Glomerular endothelial cell (primary cell): Measurements from ENCODE around the gene FRMD4B. TPM values are rescaled to one million over a fixed set of nuclear protein-coding genes. Genes with fewer than 3 reads are reported as not detected.

ENCODE experiments used
- DNase-seq: peaks from one replicate; pipeline ENCODE4 v3.0.0-alpha.2; 2011; ENCODE audit warnings: low read depth, low spot score; ENCODE audit errors: extremely low read depth
- total RNA-seq: library from RNA; depleted of rRNA; stranded (reverse); fragments of >200 nt; gene quantifications from 2 replicates; pipeline ENCODE4 v1.2.3, GENCODE V29; 2015

Gene FRMD4B
- total RNA-seq, 1 donor from 2014 or later, result 87.6 TPM

DNA sequence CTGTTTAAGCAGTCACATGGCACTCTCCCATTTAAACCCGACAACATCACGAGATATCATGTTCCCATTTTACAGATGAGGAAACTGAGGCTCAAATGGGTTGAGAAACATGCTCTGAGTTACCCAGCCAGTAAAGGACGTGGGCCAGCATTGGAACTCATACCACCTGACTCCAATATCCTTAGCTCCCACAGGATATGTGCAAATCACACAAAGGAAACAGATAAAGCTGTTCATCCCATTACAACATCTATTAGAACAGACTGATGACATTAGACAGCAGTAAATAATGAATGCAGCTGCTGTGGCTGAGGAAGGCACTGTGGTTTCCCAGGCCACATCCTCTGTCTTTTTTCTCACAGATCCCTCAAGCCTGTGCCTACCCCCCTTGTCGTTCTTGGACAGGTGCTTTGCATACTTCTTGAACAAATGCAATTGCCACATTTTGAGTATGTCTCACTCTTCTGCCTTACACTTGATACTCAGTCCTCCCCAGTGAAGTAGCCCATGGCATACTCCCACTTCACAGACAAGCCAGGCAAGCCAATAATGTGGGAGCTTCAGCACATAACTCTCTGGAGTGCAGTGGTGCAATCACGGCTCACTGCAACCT lies 17.7 kb downstream of the FRMD4B start:
- DNase-seq, result no peak

DNA sequence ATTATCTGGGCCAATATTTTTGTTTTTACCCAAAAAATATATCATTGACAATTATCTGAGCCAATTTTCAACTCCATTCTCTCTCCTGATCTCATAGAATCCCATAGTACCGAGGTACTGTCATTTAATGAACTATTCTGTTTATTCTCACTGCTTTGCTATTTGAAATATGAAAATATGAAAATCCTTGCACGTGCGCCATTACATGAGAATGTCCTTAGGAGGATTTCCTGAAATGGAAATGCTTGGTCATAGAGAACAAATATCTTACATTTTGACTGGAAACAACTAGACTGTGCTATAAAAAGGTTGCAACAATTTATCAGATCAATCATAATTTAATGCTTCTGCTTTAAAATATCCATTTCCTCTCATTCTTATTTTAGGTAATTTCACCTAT lies 18.3 kb downstream of the FRMD4B start:
- DNase-seq, result no peak

DNA sequence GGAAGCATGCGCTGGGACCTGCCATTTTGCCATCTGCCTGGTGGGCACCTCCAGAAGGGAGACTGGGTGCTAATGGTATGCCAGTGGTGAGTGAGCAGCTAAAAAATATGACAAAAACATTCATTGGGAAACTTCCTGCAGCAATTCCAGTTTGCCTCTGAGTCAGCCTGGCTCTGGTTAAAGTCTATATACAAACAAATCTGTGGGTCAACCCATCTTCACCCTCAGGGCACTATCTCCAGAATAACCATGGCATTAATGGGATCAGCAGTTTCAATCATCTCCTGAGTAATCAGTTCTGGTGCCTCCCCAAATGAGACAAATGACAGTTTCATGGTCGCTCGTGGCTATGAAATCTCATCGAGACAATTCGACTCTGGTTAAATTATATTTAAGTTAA lies 21.5 kb downstream of the FRMD4B start:
- no peak for DNase-seq

DNA sequence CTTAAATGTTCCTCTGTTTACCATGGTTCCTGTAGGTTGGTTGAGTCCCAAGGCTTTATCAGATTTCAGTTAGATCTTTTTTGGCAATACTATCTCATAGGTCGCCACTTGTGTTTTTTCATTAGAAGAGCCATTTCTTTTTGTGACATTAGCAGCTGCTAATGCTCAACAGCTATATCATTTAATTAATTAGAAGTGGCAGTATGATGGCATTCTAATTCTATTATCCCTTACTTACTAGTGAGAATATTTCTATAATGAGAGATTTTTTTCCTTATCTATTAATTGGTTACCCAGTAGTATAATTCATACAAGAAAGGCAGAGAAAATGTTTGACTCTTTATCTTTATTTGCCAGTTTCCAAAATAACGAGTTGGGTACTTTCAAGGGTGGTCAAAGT lies 25.2 kb downstream of the FRMD4B start:
- DNase-seq, result no peak

DNA sequence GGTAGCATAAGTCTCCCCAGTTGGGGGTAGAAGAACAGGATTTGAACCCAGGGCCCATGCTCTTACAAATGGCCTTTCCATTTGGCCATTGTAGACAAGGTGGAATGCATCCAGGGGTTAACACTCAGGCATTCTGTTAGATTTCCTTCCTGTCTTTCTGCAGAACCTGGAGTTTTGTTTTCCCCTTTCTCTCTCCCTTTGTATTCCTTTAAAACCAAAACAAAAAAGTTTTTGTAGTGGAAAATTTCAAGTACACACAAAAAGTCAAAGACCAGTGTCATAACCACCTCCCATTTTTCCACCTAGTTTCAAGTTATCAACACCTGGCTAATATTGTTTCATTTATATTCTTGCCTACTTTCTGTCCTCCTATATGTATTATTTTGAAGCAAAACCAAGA lies 26.0 kb downstream of the FRMD4B start:
- no peak for DNase-seq

DNA sequence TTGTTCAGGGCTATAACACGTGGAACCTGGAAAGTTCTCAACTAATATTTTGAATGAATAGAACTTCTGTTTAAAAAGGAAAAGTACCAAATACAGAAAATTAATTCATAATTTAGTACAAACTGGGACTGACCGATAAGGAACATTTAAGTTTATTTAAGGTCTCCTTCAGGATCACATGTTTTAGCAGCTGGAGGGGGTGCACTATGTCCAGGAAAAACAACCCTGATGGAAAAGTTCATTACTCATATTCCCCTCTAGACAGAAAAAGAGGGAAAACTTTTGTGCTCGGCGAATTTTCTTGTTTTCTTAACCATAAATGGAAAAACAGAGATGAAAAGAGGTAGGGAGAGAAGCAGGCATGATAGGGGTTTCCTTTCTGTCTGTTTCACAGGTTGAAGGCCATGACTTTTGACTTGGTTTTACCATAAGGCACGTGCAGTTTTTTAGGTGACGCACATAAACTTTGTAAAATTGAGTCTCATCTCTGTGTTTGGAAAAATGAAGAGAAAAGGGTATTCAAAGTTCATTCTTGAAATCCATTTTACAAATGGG lies 26.5 kb downstream of the FRMD4B start:
- DNase-seq, result no peak

DNA sequence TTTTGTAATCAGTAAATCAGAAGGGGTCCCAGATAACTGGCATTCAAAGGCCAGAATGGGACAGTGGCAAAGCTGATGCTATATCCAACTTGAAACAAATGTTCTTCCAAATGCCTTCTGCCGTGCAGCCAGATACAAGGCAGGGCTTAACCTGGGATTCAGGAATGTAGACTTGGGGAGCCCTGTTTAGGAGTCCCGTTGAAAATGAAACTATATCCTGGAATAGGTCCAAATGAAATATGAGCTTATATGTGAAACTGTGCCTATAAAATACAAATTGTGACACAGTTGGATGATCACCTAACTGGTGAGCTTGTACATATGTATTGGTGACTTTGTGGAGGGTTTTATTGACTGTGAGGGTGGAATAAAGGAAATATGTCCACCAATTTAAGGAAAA lies 28.7 kb downstream of the FRMD4B start:
- no peak for DNase-seq

DNA sequence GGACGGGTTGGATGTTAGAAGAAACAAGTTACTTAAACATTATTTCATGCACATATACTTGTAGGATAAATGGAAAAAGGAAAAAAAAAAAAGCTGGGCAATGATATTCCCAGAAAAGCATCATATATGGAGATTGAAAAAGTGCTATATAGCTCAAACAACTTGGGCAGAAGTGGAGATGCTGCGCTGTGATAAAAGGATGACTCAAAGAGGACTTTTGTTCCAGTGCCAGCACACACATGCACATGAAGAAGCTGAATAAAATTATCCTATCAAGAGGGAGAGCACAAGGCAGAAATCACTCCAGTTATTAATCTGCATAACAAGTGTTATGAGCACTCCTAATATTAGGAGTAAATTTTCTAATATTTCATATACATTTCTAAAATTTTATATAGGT lies 30.9 kb downstream of the FRMD4B start:
- no peak for DNase-seq

DNA sequence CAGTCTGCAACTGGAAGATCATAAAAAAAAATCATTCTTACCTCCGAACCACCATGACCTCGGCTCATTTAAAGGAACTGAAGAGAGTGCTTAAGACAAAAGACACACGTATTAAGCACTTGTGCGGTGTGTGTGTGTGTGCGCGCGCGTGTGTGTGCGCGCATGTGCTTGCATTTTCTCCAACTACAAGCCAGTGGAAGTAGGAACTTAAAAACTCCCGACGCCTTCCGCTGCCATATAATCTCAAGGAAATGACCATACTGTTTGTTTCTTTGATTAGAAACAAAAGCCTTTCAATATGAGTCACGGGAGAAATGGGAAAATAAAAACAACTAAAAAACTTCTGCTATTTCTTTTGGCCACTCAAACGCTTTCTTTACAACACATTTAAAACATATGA lies 32.4 kb downstream of the FRMD4B start:
- DNase-seq, result peak; percentile 85

DNA sequence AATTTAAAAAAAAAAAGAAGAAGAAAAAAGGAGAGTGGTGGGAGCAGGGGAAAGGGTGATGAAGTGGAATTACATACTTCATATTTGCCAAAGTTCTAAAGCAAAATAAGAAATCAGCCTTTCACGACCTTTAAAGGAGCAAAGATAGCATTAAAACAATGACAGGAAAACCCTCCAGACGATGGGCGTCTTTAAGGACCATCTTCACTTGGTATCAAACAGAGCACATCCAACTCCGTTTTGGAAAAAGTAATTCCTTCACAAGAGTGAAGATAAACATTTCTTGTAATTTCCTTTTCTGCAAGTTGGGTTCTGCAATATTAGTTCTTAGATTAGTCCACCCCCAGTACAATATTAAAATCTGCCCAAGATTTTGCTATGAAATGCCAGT lies 32.8 kb downstream of the FRMD4B start:
- DNase-seq, result no peak

DNA sequence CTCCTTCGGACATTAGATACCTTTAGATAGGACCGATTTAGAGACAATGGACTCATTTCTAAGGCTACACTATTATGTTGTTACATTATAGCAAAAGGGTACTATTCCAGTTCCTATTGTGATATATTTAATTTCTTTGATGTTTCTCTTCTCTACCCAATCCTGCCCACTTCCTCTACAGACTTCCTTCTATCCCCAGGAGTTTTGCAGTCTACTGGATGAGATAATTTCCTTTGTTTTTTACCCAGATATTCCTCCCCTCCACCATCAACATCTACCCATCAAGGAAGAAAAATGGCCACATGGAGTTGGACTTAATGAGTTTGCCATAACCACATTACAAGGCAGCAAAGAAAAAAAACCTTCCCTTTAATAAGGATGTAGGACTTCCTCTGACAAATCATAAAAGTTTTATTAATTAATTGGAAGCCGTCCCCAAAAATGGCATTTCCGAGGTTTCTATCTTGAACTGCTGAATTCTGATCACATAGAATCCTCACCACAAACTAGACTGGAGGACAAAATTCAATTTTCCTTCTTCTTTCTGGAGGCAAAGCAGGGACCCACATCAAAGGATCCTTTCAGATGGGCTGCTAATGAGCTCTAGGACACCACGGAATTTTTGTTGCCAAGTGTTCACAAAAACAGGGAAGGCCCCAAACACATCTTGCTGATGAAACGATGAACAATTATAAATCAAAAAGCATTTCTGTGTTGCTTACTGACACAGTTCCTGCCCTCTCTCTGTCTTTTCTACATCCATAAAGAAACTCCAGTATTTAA lies 33.4 kb downstream of the FRMD4B start:
- DNase-seq, result no peak

DNA sequence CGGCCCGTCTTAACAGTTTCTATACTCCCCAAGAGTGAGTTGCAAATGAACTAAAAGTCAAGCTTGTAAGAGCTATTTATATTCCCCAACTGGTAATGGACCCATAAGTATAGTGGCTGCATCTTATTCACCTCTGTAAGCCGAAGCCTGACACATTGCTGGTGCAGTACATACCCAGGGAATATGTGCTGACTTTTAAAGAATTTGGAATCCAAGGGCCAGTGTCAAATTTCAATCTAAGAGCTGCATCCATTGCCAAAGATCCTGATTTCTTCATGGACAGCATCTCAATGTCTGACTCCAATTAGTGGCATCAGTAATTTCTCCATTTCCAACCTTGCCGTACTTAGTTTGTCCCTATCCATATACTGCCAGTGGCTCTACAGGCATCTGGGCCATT lies 42.0 kb downstream of the FRMD4B start:
- DNase-seq, result no peak

DNA sequence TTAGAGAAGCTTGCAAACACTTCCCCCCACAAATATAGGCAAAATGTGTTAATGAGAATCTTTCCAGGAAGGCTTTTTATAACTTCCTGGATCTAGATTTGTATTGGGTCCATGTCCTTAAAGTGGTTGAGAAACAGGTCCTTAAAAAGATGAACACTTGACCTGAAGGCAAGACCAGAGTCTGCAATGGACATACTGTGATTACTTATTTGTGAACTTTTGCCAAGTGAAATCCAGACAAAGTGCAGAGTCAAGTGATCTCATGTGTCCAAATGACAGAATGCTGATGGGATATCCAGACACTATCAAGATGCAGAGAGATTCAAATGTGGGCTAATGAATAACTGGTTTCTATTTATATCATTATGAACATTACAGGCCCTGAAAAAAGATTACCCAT lies 43.8 kb downstream of the FRMD4B start:
- DNase-seq, result no peak

DNA sequence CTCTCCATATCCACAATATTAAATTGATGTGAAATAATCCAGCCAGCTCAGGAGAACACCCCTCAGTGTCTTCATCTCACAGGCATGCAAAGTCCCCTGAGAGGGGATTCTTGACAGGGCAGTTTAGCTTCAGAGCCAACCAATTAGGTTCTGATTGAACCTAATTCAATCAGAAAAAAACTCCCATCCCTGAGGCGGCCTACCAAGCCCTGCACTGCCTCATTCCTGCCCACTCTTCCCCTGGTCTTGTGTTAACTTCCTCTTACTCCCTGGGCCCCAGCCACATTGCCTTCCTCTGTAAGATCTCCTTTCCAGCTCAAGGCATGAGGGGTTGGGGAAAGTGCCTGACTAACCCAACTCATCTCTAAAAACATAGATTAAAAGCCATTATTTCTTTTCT lies 46.1 kb downstream of the FRMD4B start:
- DNase-seq, result no peak

DNA sequence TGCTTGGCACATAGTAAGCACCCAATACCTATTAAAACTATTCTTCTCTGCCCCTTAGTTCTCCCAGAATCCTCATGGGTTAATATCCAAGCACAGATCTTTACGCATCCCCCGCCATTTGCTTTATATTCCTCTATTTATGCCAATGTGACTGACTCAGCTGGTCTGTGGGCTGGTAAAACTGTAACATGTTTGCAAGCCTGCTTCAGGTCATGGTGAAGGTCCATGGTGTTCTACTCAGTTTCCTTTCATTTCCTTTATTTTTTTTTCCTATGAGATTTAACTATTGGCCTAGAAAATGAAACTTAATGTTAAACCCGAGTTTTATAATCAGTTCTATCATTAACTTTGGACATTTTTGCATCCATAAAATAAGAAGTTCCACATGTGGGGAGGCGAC lies 47.0 kb downstream of the FRMD4B start:
- DNase-seq, result no peak

DNA sequence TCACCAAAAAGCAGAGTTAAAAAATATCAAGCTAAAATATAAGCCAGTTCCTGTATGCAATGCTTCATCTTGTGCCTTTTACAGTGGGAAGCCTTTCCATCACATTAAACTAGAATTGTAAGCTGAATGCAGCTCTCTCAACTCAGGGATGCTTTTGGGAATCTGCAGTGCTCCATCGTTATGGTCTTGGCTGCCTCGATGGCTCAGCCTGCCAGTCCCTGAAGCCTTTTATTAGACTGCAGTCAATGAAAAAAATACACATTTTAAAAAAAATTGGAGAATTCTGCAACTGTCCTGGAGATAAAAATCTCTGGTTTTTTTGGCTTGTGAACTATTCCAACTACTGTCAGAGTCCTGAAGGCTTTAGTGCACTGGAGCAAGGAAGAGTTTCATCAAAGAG lies 53.0 kb downstream of the FRMD4B start:
- DNase-seq, result no peak

DNA sequence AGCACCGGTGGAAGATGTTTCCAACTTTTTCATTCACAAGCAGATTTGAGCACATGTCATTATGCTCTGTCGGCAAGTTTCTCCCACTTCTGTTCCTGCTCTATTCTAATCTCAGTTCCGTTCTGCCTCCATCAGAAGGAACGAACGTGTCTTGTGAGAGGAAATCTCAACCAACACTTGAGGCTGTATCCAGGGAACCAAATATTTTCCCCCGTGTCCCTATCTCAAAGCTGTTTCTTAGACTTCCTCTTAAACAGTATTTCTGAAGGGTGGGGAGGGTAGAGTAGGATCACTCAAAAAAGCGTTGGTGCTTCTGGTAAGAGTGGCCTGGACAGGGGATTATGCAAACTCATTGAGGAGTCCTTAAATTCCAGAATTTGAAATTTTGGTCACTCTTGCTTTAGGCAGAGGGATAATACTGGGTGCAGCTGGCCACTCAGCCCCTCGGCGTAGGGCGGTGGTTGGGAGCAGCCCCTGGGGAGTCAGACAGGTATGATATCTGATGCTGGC lies 54.9 kb downstream of the FRMD4B start:
- no peak for DNase-seq

DNA sequence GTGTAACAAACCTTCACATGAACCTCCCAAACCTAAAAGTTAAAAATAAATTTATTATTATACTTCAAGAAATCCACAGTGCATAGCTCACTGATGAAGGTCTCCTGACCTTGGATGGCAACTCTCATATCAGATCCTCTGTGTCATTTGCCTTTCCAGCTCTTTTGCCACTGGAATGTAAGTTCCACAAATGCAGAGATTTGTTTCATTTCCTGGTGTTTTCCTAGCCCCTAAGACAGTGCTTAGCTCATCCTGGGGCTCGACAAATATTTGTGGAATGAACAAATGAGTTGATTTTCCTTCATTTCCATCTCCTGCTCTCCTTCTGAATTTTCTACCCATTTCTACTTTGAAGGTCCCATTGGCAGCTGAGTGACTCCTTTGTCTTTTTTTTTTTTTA lies 56.0 kb downstream of the FRMD4B start:
- no peak for DNase-seq

DNA sequence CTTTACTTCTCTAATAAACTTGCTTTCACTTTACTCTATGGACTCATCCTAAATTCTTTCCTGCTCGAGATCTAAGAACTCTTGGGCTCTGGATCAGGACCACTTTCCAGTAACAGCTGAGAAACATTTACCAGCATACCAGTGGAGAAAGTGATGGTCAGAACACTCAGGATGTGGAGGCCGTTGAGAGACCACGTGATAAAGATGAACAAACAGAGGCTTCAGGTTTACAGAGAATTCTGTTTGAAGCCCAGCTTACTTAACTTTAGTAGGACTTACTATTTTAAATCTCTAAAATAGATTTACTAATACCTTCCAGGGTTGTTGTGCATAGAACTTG lies 57.0 kb downstream of the FRMD4B start:
- DNase-seq, result no peak

DNA sequence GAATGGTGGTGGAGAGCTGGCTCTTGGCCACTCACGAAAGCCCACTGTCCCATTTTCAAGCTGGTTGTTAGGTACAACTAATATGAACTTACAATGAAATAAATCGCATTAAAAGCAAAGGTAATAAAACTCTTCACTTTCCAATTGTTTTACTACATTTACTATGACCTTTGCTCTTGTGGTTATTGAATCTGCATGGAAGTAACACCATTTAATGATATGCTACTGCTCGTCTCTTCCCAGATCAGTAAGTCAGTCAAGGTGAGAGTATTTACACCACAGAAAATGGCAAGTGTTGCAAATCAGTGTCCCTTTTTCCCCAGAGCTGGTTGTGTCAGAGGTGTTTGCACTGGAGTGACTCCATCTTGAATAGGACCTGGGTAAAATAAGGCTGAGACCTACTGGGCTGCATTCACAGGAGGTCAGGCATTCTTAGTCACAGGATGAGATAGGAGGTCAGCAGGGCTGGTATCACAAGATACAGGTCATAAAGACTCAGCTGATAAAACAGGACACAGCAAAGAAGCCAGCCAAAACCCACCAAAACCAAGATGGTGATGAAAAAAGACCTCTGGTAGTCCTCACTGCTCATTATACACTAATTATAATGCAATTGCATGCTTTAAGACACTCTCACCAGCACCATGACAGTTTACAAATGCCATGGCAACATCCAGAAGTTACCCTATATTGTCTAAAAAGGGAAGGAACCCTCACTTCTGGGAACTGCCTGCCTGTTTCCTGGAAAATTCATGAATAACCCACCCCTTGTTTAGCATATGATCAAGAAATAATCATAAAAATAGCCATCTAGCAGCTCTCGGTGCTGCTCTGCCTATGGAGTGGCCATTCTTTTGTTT lies 57.6 kb downstream of the FRMD4B start:
- no peak for DNase-seq

DNA sequence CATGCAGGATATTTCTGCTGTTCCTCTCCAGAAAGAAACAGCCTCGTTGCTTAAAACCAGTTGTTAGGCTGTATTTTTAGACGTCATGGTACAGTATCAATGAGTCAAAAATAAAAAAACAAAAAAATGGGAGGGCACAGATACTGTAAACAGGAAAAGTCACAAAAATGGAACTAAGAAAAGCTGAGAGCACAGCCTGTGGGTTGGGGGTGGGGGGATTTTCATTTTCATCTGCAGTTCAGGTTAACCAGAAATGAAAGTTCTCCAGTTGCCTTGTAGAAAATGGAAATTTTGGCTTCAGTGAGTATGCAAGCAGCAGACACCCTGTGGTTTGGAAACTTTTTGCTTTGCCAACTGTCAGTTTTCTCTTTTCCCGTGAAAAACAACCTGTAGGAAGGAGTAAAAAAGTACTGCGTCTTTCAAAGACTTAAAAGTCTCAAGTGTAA lies 59.0 kb downstream of the FRMD4B start:
- DNase-seq, result no peak
